Activated CD8-positive, alpha-beta memory T cell treated with anti-CD3 and anti-CD28 coated beads for 24 hours (primary cell): ENCODE data around the gene PPP1R17.

ENCODE experiments used
- DNase-seq: peaks from one replicate; pipeline ENCODE4 v3.0.0-alpha.2; 2020

Gene PPP1R17

GRCh38 chr7:31687024-31687748 is at the start of gene PPP1R17:
TSS of gene PPP1R17 (plus strand) at chr7:31687215. CDS start at chr7:31692442, 5,227 bp downstream.
- no peak for DNase-seq

GRCh38 chr7:31640381-31640780 is 46.6 kb upstream of the PPP1R17 start:
- no peak for DNase-seq

- DNase-seq: no peak
Observed at GRCh38 chr7:31642681-31643115, 44.3 kb upstream of the PPP1R17 start.

GRCh38 chr7:31646942-31647341 is 40.1 kb upstream of the PPP1R17 start:
- DNase-seq: no peak

- no peak for DNase-seq
Observed at GRCh38 chr7:31647511-31647910, 39.5 kb upstream of the PPP1R17 start.

GRCh38 chr7:31648288-31648687 is 38.7 kb upstream of the PPP1R17 start:
- no peak for DNase-seq

GRCh38 chr7:31648880-31649279 is 38.1 kb upstream of the PPP1R17 start:
- no peak for DNase-seq

GRCh38 chr7:31651234-31652062 is 35.6 kb upstream of the PPP1R17 start:
- no peak for DNase-seq

- DNase-seq: no peak
Observed at GRCh38 chr7:31652063-31652326, 35.0 kb upstream of the PPP1R17 start.

- no peak for DNase-seq
Observed at GRCh38 chr7:31663072-31663471, 23.9 kb upstream of the PPP1R17 start.

GRCh38 chr7:31664890-31665289 is 22.1 kb upstream of the PPP1R17 start:
- no peak for DNase-seq

- no peak for DNase-seq
Observed at GRCh38 chr7:31665546-31665945, 21.5 kb upstream of the PPP1R17 start.

- no peak for DNase-seq
Observed at GRCh38 chr7:31669461-31669860, 17.6 kb upstream of the PPP1R17 start.

GRCh38 chr7:31679574-31680305 is 7.3 kb upstream of the PPP1R17 start:
- DNase-seq: no peak

GRCh38 chr7:31683445-31684225 is 3.4 kb upstream of the PPP1R17 start:
- no peak for DNase-seq

GRCh38 chr7:31688372-31688771 is 1.4 kb downstream of the PPP1R17 start:
- no peak for DNase-seq

- no peak for DNase-seq
Observed at GRCh38 chr7:31688996-31689395, 2.0 kb downstream of the PPP1R17 start.

- DNase-seq: no peak
Observed at GRCh38 chr7:31690935-31691334, 3.9 kb downstream of the PPP1R17 start.

- DNase-seq: no peak
Observed at GRCh38 chr7:31692451-31692850, 5.4 kb downstream of the PPP1R17 start.

- DNase-seq: no peak
Observed at GRCh38 chr7:31692871-31693270, 5.9 kb downstream of the PPP1R17 start.

GRCh38 chr7:31695859-31696614 is 9.0 kb downstream of the PPP1R17 start:
- no peak for DNase-seq

GRCh38 chr7:31699050-31699449 is 12.0 kb downstream of the PPP1R17 start:
- no peak for DNase-seq
